Endothelial cell of umbilical vein (primary cell): Measurements from ENCODE around the gene CD34. TPM values are rescaled to one million over a fixed set of nuclear protein-coding genes. Genes with fewer than 3 reads are reported as not detected.

Experiments
- BruUV-seq: library from RNA; stranded (reverse); fragments of 400-500 nt; replicated peaks from 2 replicates; lab custom pipeline; 2021; lab: Mats Ljungman, UMichigan
- CTCF ChIA-PET: fragments of 300-600, 350-600 bp; sonication (Branson Sonifier 250); formaldehyde crosslinking; loops from one replicate; lab custom pipeline; 2021; ENCODE audit warnings: antibody characterized with exemption, inconsistent platforms; lab: Charles Lee
- POLR2A ChIA-PET: fragments of 300-600, 350-600 bp; sonication (Branson Sonifier 250); formaldehyde crosslinking; loops from one replicate; lab custom pipeline; 2021; ENCODE audit warnings: antibody characterized with exemption, inconsistent platforms; lab: Charles Lee
- DNase-seq: peaks from one replicate; pipeline ENCODE4 v3.0.0-alpha.2; 2011; ENCODE audit warnings: low read depth, low spot score
- FAIRE-seq: peaks from 2 replicates; lab custom pipeline; 2011; peaks lifted over from hg19 to GRCh38; lab: Jason Lieb, UNC
- H2AFZ ChIP-seq: 2 replicates; pipeline ENCODE4 v1.6.0; 2012; ENCODE audit warnings: low read depth, low read length, control low read depth, inconsistent platforms
- H3K27ac ChIP-seq: 2 replicates; pipeline ENCODE4 v1.5.1; 2011; ENCODE audit warnings: low read depth, mild to moderate bottlenecking, control low read depth, low read length, moderate library complexity; ENCODE audit not compliant: insufficient read depth
- H3K27me3 ChIP-seq, 2 experiments: 2 replicates each; pipeline versions ENCODE4 v1.6.0 to v1.6.1; 2011; ENCODE audit warnings: low read length in 2 of 2, mixed read lengths in 1 of 2; ENCODE audit not compliant: control insufficient read depth in 2 of 2, insufficient read depth in 2 of 2
- H3K36me3 ChIP-seq, 2 experiments: 2 replicates in 1 of 2; 3 replicates in 1 of 2; pipeline ENCODE4 v1.5.1; 2011; ENCODE audit warnings: low read length in 2 of 2, mild to moderate bottlenecking in 1 of 2, moderate library complexity in 1 of 2; ENCODE audit not compliant: control insufficient read depth in 2 of 2, insufficient read depth in 2 of 2; ENCODE audit errors: extremely low read depth in 1 of 2
- H3K4me1 ChIP-seq: 3 replicates; pipeline ENCODE4 v1.5.1; 2011; ENCODE audit warnings: mild to moderate bottlenecking, low read length; ENCODE audit not compliant: control insufficient read depth, insufficient read depth; ENCODE audit errors: extremely low read depth
- H3K4me2 ChIP-seq: 2 replicates; pipeline ENCODE4 v1.6.1; 2011; ENCODE audit warnings: low read length, control low read depth, mixed read lengths; ENCODE audit not compliant: insufficient read depth
- H3K4me3 ChIP-seq, 3 experiments: fragments of 200-600 bp in 1 of 3; sonication (generic), shearing (Covaris generic) in 1 of 3; replicated peaks in 1 of 3; 2 replicates each; pipeline ENCODE4 v1.5.1; 2011 to 2016; ENCODE audit warnings: control low read depth in 3 of 3, low read length in 3 of 3, mild to moderate bottlenecking in 2 of 3, inconsistent platforms in 1 of 3, low read depth in 1 of 3, moderate library complexity in 1 of 3; ENCODE audit not compliant: insufficient read depth in 1 of 3
- H3K79me2 ChIP-seq: 2 replicates; pipeline ENCODE4 v1.6.0; 2012; ENCODE audit warnings: low read length, inconsistent platforms; ENCODE audit not compliant: control insufficient read depth, insufficient read depth
- H3K9ac ChIP-seq: replicated peaks from 2 replicates; pipeline ENCODE3; 2011; ENCODE audit warnings: low read length, control low read depth; ENCODE audit not compliant: insufficient read depth; ENCODE audit errors: extremely low read depth
- H3K9me1 ChIP-seq: replicated peaks from 3 replicates; pipeline ENCODE4 v1.6.0; 2011; ENCODE audit warnings: mild to moderate bottlenecking, low read length; ENCODE audit not compliant: control insufficient read depth, insufficient read depth; ENCODE audit errors: extremely low read depth
- H3K9me3 ChIP-seq: replicated peaks from 2 replicates; pipeline ENCODE4 v1.5.1; 2012; ENCODE audit warnings: low read length, inconsistent platforms; ENCODE audit not compliant: control insufficient read depth, insufficient read depth
- H4K20me1 ChIP-seq: replicated peaks from 2 replicates; pipeline ENCODE3; 2011; ENCODE audit warnings: mild to moderate bottlenecking, low read length; ENCODE audit not compliant: control insufficient read depth, insufficient read depth; ENCODE audit errors: extremely low read depth
- EZH2 ChIP-seq: IDR thresholded peaks from 2 replicates; pipeline ENCODE4 v1.6.1; 2012; ENCODE audit warnings: borderline replicate concordance, low read depth, mild to moderate bottlenecking, moderate library complexity, low read length, inconsistent platforms; ENCODE audit not compliant: severe bottlenecking
- FOS ChIP-seq: IDR thresholded peaks from 2 replicates; pipeline ENCODE4 v1.6.1; 2011; ENCODE audit warnings: mild to moderate bottlenecking, low read length, moderate library complexity, borderline replicate concordance; ENCODE audit not compliant: insufficient read depth
- GATA2 ChIP-seq: IDR thresholded peaks from 2 replicates; pipeline ENCODE4 v1.7.0; 2011; ENCODE audit warnings: low read depth, mild to moderate bottlenecking, moderate library complexity, mixed read lengths, low read length; ENCODE audit not compliant: insufficient read length, insufficient read depth
- JUN ChIP-seq: IDR thresholded peaks from 2 replicates; pipeline ENCODE4 v1.6.1; 2011; ENCODE audit warnings: borderline replicate concordance, low read depth; ENCODE audit not compliant: insufficient read length, insufficient read depth
- MAX ChIP-seq: IDR thresholded peaks from 2 replicates; pipeline ENCODE4 v1.6.1; 2011; ENCODE audit not compliant: insufficient read depth, insufficient read length
- MYC ChIP-seq: IDR thresholded peaks from one replicate; pipeline ENCODE4 v1.6.1; 2011; ENCODE audit warnings: mild to moderate bottlenecking, low read depth, low read length
- POLR2A ChIP-seq: IDR thresholded peaks from 2 replicates; pipeline ENCODE4 v1.6.1; 2012; ENCODE audit warnings: low read depth, mild to moderate bottlenecking, control low read depth, low read length
- POLR2AphosphoS5 ChIP-seq: IDR thresholded peaks from 2 replicates; pipeline ENCODE4 v1.6.1; 2012; ENCODE audit warnings: low read depth, mild to moderate bottlenecking, control low read depth, low read length, moderate library complexity; ENCODE audit not compliant: insufficient read depth
- dilution Hi-C: fragments of 300-500 bp; cut with MboI; formaldehyde crosslinking; loops from one replicate; pipeline ENCODE4 v1.15.0; 2019; ENCODE audit warnings: low sequenced_read_pairs; ENCODE audit not compliant: extremely low pct_ligation_motif_present
- intact Hi-C: fragments of 100-400 bp; cut with micrococcal nuclease; formaldehyde crosslinking; loops from one replicate; pipeline ENCODE4 v1.10.0; 2022
- polyA plus RNA-seq, 4 experiments: library from polyadenylated mRNA; depleted of rRNA in 3 of 4; stranded (reverse) in 3 of 4; unstranded in 1 of 4; fragments of >200 nt; gene quantifications; 2 replicates each; pipeline versions ENCODE4 v1.2.1 to v1.2.3, GENCODE V29; 2011 to 2012; ENCODE audit warnings: missing spikeins in 1 of 4
- total RNA-seq: library from RNA; stranded (reverse); gene quantifications from 2 replicates; pipeline ENCODE4 v1.2.3, GENCODE V29; 2021
- TF ChIP-seq, protein P1 (sequence below), 2 donors: IDR thresholded peaks; 1 replicate in 1 of 2; 2 replicates in 1 of 2; pipeline ENCODE4 v1.5.1; 2011; ENCODE audit warnings: low read length in 2 of 2, mild to moderate bottlenecking in 2 of 2, moderate library complexity in 2 of 2, control low read depth in 1 of 2, inconsistent platforms in 1 of 2, low read depth in 1 of 2; ENCODE audit not compliant: insufficient read depth in 1 of 2; ENCODE audit errors: extremely low read depth in 1 of 2

The CD34 gene
- total and polyA plus RNA-seq, 2 donors (not counting 3 experiments of a cell fraction or from before 2014, with no cell fraction given), result 102 to 174 TPM

DNA sequence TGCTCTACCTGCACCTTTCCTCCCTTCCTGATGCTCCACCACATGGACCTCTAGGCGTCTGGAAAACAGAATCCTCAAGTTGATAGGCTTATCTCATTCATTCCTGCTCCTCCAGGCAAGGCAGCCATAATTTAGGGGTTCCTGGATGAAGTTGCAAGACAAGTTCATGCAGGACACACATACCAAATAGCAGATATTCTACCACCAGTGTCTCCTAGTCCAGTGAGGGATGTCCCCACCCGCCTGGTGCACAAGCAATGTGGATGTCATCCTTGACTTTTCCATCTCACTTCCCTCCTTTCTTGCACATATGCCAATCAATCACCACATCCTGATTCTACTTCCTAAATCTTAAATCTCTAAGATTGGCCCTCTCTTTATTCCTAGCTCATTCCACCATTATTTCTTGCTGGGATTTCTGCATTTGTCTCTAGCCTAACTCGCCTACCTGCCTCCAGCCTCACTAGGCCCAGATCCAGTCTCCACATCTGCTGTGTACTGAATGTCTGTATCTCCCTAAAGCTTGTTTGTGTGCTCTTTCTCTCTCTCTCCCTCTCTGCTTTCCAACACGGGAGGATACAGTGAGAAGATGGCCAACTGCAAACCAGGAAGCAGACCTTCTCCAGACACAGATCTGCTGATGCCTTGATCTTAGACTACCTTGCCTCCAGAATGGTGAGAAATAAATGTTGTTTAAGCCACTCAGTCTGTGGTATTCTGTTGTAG lies 40.5 kb downstream of the CD34 start:
- H3K27ac ChIP-seq, result no peak overlapping the region
- H3K4me3 ChIP-seq, result no peak overlapping the region
- TF ChIP-seq FOS (no peak), MYC (no peak), EZH2 (no peak), JUN (no peak), POLR2A (no peak), POLR2AphosphoS5 (no peak), MAX (no peak), GATA2 (no peak)
- TF ChIP-seq, protein P1, sequence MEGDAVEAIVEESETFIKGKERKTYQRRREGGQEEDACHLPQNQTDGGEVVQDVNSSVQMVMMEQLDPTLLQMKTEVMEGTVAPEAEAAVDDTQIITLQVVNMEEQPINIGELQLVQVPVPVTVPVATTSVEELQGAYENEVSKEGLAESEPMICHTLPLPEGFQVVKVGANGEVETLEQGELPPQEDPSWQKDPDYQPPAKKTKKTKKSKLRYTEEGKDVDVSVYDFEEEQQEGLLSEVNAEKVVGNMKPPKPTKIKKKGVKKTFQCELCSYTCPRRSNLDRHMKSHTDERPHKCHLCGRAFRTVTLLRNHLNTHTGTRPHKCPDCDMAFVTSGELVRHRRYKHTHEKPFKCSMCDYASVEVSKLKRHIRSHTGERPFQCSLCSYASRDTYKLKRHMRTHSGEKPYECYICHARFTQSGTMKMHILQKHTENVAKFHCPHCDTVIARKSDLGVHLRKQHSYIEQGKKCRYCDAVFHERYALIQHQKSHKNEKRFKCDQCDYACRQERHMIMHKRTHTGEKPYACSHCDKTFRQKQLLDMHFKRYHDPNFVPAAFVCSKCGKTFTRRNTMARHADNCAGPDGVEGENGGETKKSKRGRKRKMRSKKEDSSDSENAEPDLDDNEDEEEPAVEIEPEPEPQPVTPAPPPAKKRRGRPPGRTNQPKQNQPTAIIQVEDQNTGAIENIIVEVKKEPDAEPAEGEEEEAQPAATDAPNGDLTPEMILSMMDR (IDR thresholded peaks at IDR 0.05; ENCODE audit: extremely low read depth in 1 of 2, insufficient read depth in 1 of 2, low read depth in 1 of 2, low read length in 2 of 2), result no peak
- no peaks in the 10 kb centered on the region for H3K9me3 ChIP-seq
- H3K27me3 ChIP-seq, result no peaks in the 10 kb centered on the region
- peak overlapping the region; percentile 47 for H2AFZ ChIP-seq
- H3K36me3 ChIP-seq, result peaks cover 0 to 2% of the 10 kb centered on the region in 2 experiments
- H3K79me2 ChIP-seq, result peaks cover 25% of the 10 kb centered on the region
- CTCF ChIA-PET, result interaction anchor here (2.4 to 19.1 kb wide), 6 partner anchors 11 to 93 kb away, joined by 21 to 634 read pairs (median 28); no protein-coding TSS in a partner anchor
- DNase-seq (no peak), FAIRE-seq (no peak)
- H3K4me1 ChIP-seq, result peaks cover 12% of the 10 kb centered on the region
- dilution Hi-C loops, result no loop called here
- no peak overlapping the region for H3K4me2 ChIP-seq
- intact Hi-C loops, result no loop called here
- no TSS peak for BruUV-seq
- POLR2A ChIA-PET, result no interaction called here
- H3K9me1 ChIP-seq, result no peaks in the 10 kb centered on the region
- no peak overlapping the region for H3K9ac ChIP-seq
- H4K20me1 ChIP-seq, result no peaks in the 10 kb centered on the region
